HCT116 (cell line): ENCODE measurements around the gene TEX2. TPM values are rescaled to one million over a fixed set of nuclear protein-coding genes. Genes with fewer than 3 reads are reported as not detected.

Source experiments
- ATAC-seq: fragments of 200-7000 bp; cut with Tn5 transposase; 2 replicates; pipeline ENCODE4 v1.9.1; 2020; ENCODE audit warnings: mild to moderate bottlenecking, moderate library complexity
- BruUV-seq: library from RNA; stranded (reverse); fragments of 400-500 nt; replicated peaks from 2 replicates; lab custom pipeline; 2021; lab: Mats Ljungman, UMichigan
- CTCF ChIA-PET: fragments of 300-600 bp; sonication (Branson Sonifier 250); formaldehyde crosslinking; loops from one replicate; lab custom pipeline; 2021; ENCODE audit warnings: antibody characterized with exemption; lab: Charles Lee
- POLR2A ChIA-PET: fragments of 300-600, 350-600 bp; sonication (Branson Sonifier 250); formaldehyde crosslinking; loops from one replicate; lab custom pipeline; 2021; ENCODE audit warnings: antibody characterized with exemption; lab: Charles Lee
- RAD21 ChIA-PET, 2 experiments: fragments of 300-600 bp; sonication (Branson Sonifier 250); formaldehyde crosslinking; loops; one replicate each; lab custom pipeline; 2023; ENCODE audit warnings: low total read pairs in 2 of 2; ENCODE audit not compliant: uncharacterized antibody in 2 of 2, unreplicated experiment in 2 of 2, low non-redundant PET in 1 of 2; lab: Charles Lee
- DNase-seq: peaks from one replicate; pipeline ENCODE4 v3.0.0-alpha.2; 2010; ENCODE audit warnings: low read depth, low spot score
- H2AFZ ChIP-seq: fragments of 200-600 bp; shearing (Covaris generic), sonication (generic); 2 replicates; pipeline ENCODE4 v1.6.1; 2017; ENCODE audit warnings: low read depth, mixed run types, mixed read lengths, antibody characterized with exemption, low read length; ENCODE audit not compliant: poor library complexity, severe bottlenecking
- H3K27ac ChIP-seq: 2 replicates; pipeline ENCODE4 v1.5.1; 2012; ENCODE audit warnings: low read depth, low read length
- H3K27me3 ChIP-seq: fragments of 200-600 bp; sonication (generic); 2 replicates; pipeline ENCODE4 v1.6.1; 2016; ENCODE audit warnings: mixed run types, low read length, mixed read lengths; ENCODE audit not compliant: insufficient read depth
- H3K36me3 ChIP-seq, 2 experiments: fragments of 200-500 bp in 1 of 2; fragments of 200-600 bp in 1 of 2; sonication (Bioruptor generic) in 1 of 2; sonication (generic) in 1 of 2; 2 replicates each; pipeline versions ENCODE4 v1.5.1 to v1.6.1; 2014 to 2016; ENCODE audit warnings: low read length in 2 of 2, inconsistent platforms in 1 of 2, mixed read lengths in 1 of 2, mixed run types in 1 of 2; ENCODE audit not compliant: insufficient read depth in 2 of 2, control insufficient read depth in 1 of 2
- H3K4me1 ChIP-seq, 2 experiments: fragments of 200-600 bp in 1 of 2; sonication (generic) in 1 of 2; 2 replicates each; pipeline versions ENCODE4 v1.5.1 to v1.6.1; 2012 to 2017; ENCODE audit warnings: low read length in 2 of 2, inconsistent platforms in 1 of 2, mild to moderate bottlenecking in 1 of 2, mixed read lengths in 1 of 2, mixed run types in 1 of 2, moderate library complexity in 1 of 2; ENCODE audit not compliant: insufficient read depth in 2 of 2, control insufficient read depth in 1 of 2
- H3K4me2 ChIP-seq: fragments of 200-600 bp; sonication (generic); 2 replicates; pipeline ENCODE4 v1.6.1; 2017; ENCODE audit warnings: mixed run types, low read length, mixed read lengths
- H3K4me3 ChIP-seq, 2 experiments: fragments of 200-600 bp in 1 of 2; sonication (generic) in 1 of 2; replicated peaks in 1 of 2; 2 replicates each; pipeline ENCODE4 v1.5.1; 2011 to 2016; ENCODE audit warnings: low read length in 2 of 2, control low read depth in 1 of 2, low read depth in 1 of 2, mild to moderate bottlenecking in 1 of 2, mixed read lengths in 1 of 2, mixed run types in 1 of 2
- H3K79me2 ChIP-seq: fragments of 200-600 bp; sonication (generic); 2 replicates; pipeline ENCODE4 v1.6.1; 2017; ENCODE audit warnings: mild to moderate bottlenecking, mixed run types, low read length, moderate library complexity, mixed read lengths; ENCODE audit not compliant: insufficient read depth
- H3K9ac ChIP-seq: fragments of 200-600 bp; sonication (generic); 2 replicates; pipeline ENCODE4 v1.6.1; 2016; ENCODE audit warnings: low read length, mixed read lengths
- H3K9me2 ChIP-seq: fragments of 200-600 bp; sonication (generic), shearing (Covaris generic); 2 replicates; pipeline ENCODE4 v1.6.1; 2017; ENCODE audit warnings: mixed run types, mild to moderate bottlenecking, moderate library complexity; ENCODE audit not compliant: insufficient read depth
- H3K9me3 ChIP-seq, 2 experiments: fragments of 200-500 bp in 1 of 2; fragments of 200-600 bp in 1 of 2; sonication (Bioruptor generic) in 1 of 2; sonication (generic) in 1 of 2; 2 replicates each; pipeline ENCODE4 v1.6.1; 2014 to 2017; ENCODE audit warnings: low read length in 2 of 2, mixed read lengths in 2 of 2, inconsistent platforms in 1 of 2, low read depth in 1 of 2, mild to moderate bottlenecking in 1 of 2, mixed run types in 1 of 2, moderate library complexity in 1 of 2; ENCODE audit not compliant: control insufficient read depth in 1 of 2, insufficient read depth in 1 of 2
- H4K20me1 ChIP-seq: fragments of 200-600 bp; sonication (generic), shearing (Covaris generic); 2 replicates; pipeline ENCODE4 v1.6.1; 2017; ENCODE audit warnings: mixed run types, mild to moderate bottlenecking, moderate library complexity; ENCODE audit not compliant: insufficient read depth
- CTCF ChIP-seq, 3 experiments: fragments of 200-600 bp in 1 of 3; sonication (generic) in 1 of 3; IDR thresholded peaks in 2 of 3; conservative IDR thresholded peaks in 1 of 3; 2 replicates each; pipeline ENCODE4 v1.5.1; 2012 to 2017; ENCODE audit warnings: low read depth in 2 of 3, low read length in 2 of 3, antibody characterized with exemption in 1 of 3, borderline replicate concordance in 1 of 3, control low read depth in 1 of 3, mild to moderate bottlenecking in 1 of 3, mixed read lengths in 1 of 3, mixed run types in 1 of 3, moderate library complexity in 1 of 3; ENCODE audit not compliant: insufficient read depth in 1 of 3
- EGR1 ChIP-seq: IDR thresholded peaks from 2 replicates; pipeline ENCODE4 v1.6.1; 2012; ENCODE audit warnings: low read depth
- ELF1 ChIP-seq: IDR thresholded peaks from 2 replicates; pipeline ENCODE4 v1.6.1; 2012; ENCODE audit warnings: low read depth, borderline replicate concordance
- EZH2 ChIP-seq: fragments of 200-600 bp; sonication (generic); IDR thresholded peaks from 2 replicates; pipeline ENCODE4 v1.6.1; 2017; ENCODE audit warnings: antibody characterized with exemption, mixed run types
- EZH2phosphoT487 ChIP-seq: fragments of 200-600 bp; IDR thresholded peaks from 2 replicates; pipeline ENCODE4 v1.6.1; 2018; ENCODE audit warnings: antibody characterized with exemption, borderline replicate concordance
- FOSL1 ChIP-seq: IDR thresholded peaks from 2 replicates; pipeline ENCODE4 v1.6.1; 2012; ENCODE audit warnings: low read depth
- POLR2A ChIP-seq: IDR thresholded peaks from 2 replicates; pipeline ENCODE4 v1.7.0; 2011; ENCODE audit warnings: borderline replicate concordance; ENCODE audit not compliant: insufficient read depth, insufficient read length; ENCODE audit errors: extremely low read depth
- RAD21 ChIP-seq: IDR thresholded peaks from 2 replicates; pipeline ENCODE4 v1.6.1; 2012; ENCODE audit warnings: low read depth, mild to moderate bottlenecking
- SIN3A ChIP-seq: IDR thresholded peaks from 2 replicates; pipeline ENCODE4 v1.6.1; 2012; ENCODE audit warnings: low read depth
- SP1 ChIP-seq: IDR thresholded peaks from 2 replicates; pipeline ENCODE4 v1.6.1; 2012; ENCODE audit warnings: low read depth
- TCF7L2 ChIP-seq: IDR thresholded peaks from 2 replicates; pipeline ENCODE4 v1.7.0; 2011; ENCODE audit warnings: borderline replicate concordance, inconsistent platforms; ENCODE audit not compliant: insufficient read depth, insufficient read length; ENCODE audit errors: extremely low read depth
- YY1 ChIP-seq: IDR thresholded peaks from 2 replicates; pipeline ENCODE4 v1.6.1; 2011; ENCODE audit warnings: low read length, low read depth, moderate library complexity, mild to moderate bottlenecking; ENCODE audit not compliant: insufficient replicate concordance; ENCODE audit errors: extremely low read depth
- ZBTB33 ChIP-seq: IDR thresholded peaks from 2 replicates; pipeline ENCODE4 v1.6.1; 2011; ENCODE audit warnings: mild to moderate bottlenecking, low read length, moderate library complexity; ENCODE audit not compliant: insufficient replicate concordance; ENCODE audit errors: extremely low read depth
- ZNF274 ChIP-seq: fragments of 200-500 bp; sonication (Bioruptor generic); IDR thresholded peaks from 2 replicates; pipeline ENCODE4 v1.6.1; 2014; ENCODE audit warnings: mild to moderate bottlenecking, low read depth, low read length, inconsistent platforms
- intact Hi-C: fragments of 100-400 bp; cut with micrococcal nuclease; formaldehyde crosslinking; loops from 2 replicates; pipeline ENCODE4 v1.10.0; 2022
- total RNA-seq: library from RNA; stranded (reverse); gene quantifications from one replicate; pipeline ENCODE4 v1.2.1, GENCODE V29; 2021; ENCODE audit not compliant: unreplicated experiment

Gene TEX2
- total RNA-seq, 1 experiment from 2014 or later = 24.6 TPM

DNA sequence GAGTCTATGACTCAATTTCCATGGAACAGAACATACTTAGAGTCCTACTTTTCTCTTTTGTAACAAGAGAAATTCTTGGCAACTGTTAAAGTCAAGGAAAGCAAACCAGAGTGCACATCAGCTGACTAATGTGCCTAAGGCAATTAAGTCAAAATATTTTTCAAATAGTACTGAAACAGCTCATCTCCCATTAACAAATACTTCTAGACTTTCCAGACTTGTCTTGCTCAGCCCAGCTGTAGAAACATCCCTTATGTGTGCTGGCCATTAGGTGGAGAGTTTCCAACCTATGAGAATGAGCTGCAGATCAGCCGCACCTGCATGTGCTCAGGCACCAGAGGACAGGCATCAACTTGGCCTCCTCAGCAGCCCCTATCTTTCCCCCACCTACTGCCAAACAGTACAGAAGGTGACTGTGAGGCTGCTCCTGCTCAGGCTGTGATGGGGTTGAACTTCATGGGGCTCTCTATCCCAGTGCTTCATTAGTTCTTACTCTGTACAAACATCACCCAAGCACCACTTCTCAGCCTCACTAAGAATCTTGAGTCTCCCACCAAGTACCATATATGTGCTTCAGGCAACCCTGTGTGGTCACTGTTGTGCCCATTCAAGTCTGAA is 32.2 kb downstream of the TEX2 start:
- no peak for DNase-seq
- Histone ChIP-seq H3K79me2 (peaks cover 35% of the 10 kb centered on the region), H3K4me1 (no peaks in the 10 kb centered on the region; a peak in 1 of 4 replicates), H3K4me3 (no peak overlapping the region), H2AFZ (no peak overlapping the region), H3K27me3 (no peaks in the 10 kb centered on the region), H3K27ac (no peak overlapping the region), H4K20me1 (no peaks in the 10 kb centered on the region), H3K9me3 (no peaks in the 10 kb centered on the region), H3K36me3 (no peaks in the 10 kb centered on the region), H3K9ac (no peak overlapping the region)
- RAD21 ChIA-PET = no interaction called here
- POLR2A ChIA-PET = no interaction called here
- no TSS peak for BruUV-seq
- intact Hi-C loops = no loop called here
- TF ChIP-seq EGR1 (no peak), POLR2A (no peak), TCF7L2 (no peak), SP1 (no peak)
- TF ChIP-seq, all 23 proteins: peak for 0
- ATAC-seq = no peak
- Histone ChIP-seq H3K9me2 (no peaks in the 10 kb centered on the region), H3K4me2 (no peak overlapping the region)
- CTCF ChIA-PET = no interaction called here

GRCh38 chr17:64229815-64230728 is 33.0 kb downstream of the TEX2 start:
- ChIA-PET RAD21 (interaction anchor here in 1 of 2 experiments (0.7 kb wide), 1 partner anchor 33 kb away, joined by 4 read pairs; the partner anchor contains the start of gene TEX2), CTCF (no interaction called here)
- H3K4me3 ChIP-seq = no peak overlapping the region
- no peak overlapping the region for H3K9ac ChIP-seq
- no peaks in the 10 kb centered on the region for H3K36me3 ChIP-seq
- H3K9me2 ChIP-seq = no peaks in the 10 kb centered on the region
- no peaks in the 10 kb centered on the region for H3K9me3 ChIP-seq
- intact Hi-C loops = no loop called here
- TF ChIP-seq EZH2phosphoT487 (no peak), YY1 (no peak), ELF1 (no peak), CTCF (IDR thresholded peaks at IDR 0.05 in 2 of 3, conservative IDR thresholded peaks at IDR 0.05 in 1 of 3; ENCODE audit: borderline replicate concordance in 1 of 3, insufficient read depth in 1 of 3, low read depth in 2 of 3, low read length in 2 of 3) (no peak), SIN3A (no peak), EZH2 (no peak), ZNF274 (no peak), ZBTB33 (no peak), RAD21 (no peak), SP1 (no peak), TCF7L2 (no peak), FOSL1 (no peak)
- TF ChIP-seq, all 23 proteins: peak for 0
- Histone ChIP-seq H2AFZ (no peak overlapping the region), H3K4me1 (no peaks in the 10 kb centered on the region; a peak in 1 of 4 replicates), H4K20me1 (no peaks in the 10 kb centered on the region), H3K4me2 (no peak overlapping the region), H3K27me3 (no peaks in the 10 kb centered on the region), H3K27ac (no peak overlapping the region), H3K79me2 (peaks cover 32% of the 10 kb centered on the region)
- POLR2A ChIA-PET = no interaction called here
- no peak for DNase-seq
- no peak for ATAC-seq
- no TSS peak for BruUV-seq
